IMR-90 (cell line): Measurements from ENCODE around the gene PTPRN2. TPM values are rescaled to one million over a fixed set of nuclear protein-coding genes. Genes with fewer than 3 reads are reported as not detected.

Experiments
- ATAC-seq: fragments of 200-7000 bp; cut with Tn5 transposase; 2 replicates; pipeline ENCODE4 v1.9.1; 2020; ENCODE audit warnings: low read depth, mild to moderate bottlenecking, moderate library complexity
- BruUV-seq: library from RNA; stranded (reverse); fragments of 400-500 nt; replicated peaks from 2 replicates; lab custom pipeline; 2021; lab: Mats Ljungman, UMichigan
- CTCF ChIA-PET: fragments of 300-600 bp; formaldehyde crosslinking; extraction: SDS; loops from one replicate; lab custom pipeline; 2021; ENCODE audit warnings: antibody characterized with exemption; lab: Yijun Ruan, JAX
- POLR2A ChIA-PET: fragments of 300-600 bp; sonication (Branson Sonifier 250); formaldehyde crosslinking; loops from one replicate; lab custom pipeline; 2022; ENCODE audit warnings: antibody characterized with exemption; ENCODE audit not compliant: unreplicated experiment; lab: Charles Lee
- DNase-seq: peaks from one replicate; pipeline ENCODE4 v3.0.0; 2013
- H2AFZ ChIP-seq: replicated peaks from 2 replicates; pipeline ENCODE3; 2013; ENCODE audit warnings: low read length, mild to moderate bottlenecking; ENCODE audit not compliant: poor library complexity
- H2AK5ac ChIP-seq: 2 replicates; pipeline ENCODE4 v1.6.1; 2013; ENCODE audit warnings: low read depth, low read length, inconsistent platforms
- H2AK9ac ChIP-seq: replicated peaks from 2 replicates; pipeline ENCODE3; 2013; ENCODE audit warnings: mild to moderate bottlenecking, low read depth, low read length, moderate library complexity; ENCODE audit not compliant: poor library complexity
- H2BK120ac ChIP-seq: 2 replicates; pipeline ENCODE4 v1.6.1; 2013; ENCODE audit warnings: low read depth, low read length, inconsistent platforms
- H2BK15ac ChIP-seq: 3 replicates; pipeline ENCODE4 v1.6.1; 2013; ENCODE audit warnings: low read depth, low read length, inconsistent platforms
- H2BK20ac ChIP-seq: 2 replicates; pipeline ENCODE4 v1.6.1; 2013; ENCODE audit warnings: low read depth, mild to moderate bottlenecking, inconsistent platforms, low read length, moderate library complexity
- H2BK5ac ChIP-seq: 2 replicates; pipeline ENCODE4 v1.6.1; 2013; ENCODE audit warnings: mild to moderate bottlenecking, low read depth, low read length, inconsistent platforms; ENCODE audit not compliant: poor library complexity, severe bottlenecking
- H3K14ac ChIP-seq: replicated peaks from 2 replicates; pipeline ENCODE4 v1.6.1; 2013; ENCODE audit warnings: low read depth, low read length, inconsistent platforms
- H3K18ac ChIP-seq: 2 replicates; pipeline ENCODE4 v1.6.1; 2013; ENCODE audit warnings: low read depth, low read length, control low read depth
- H3K23ac ChIP-seq: 2 replicates; pipeline ENCODE4 v1.6.1; 2013; ENCODE audit warnings: low read depth, low read length, inconsistent platforms
- H3K27ac ChIP-seq: 2 replicates; pipeline ENCODE4 v1.5.1; 2013; ENCODE audit warnings: mild to moderate bottlenecking, control low read depth, low read length; ENCODE audit not compliant: insufficient read depth
- H3K27me3 ChIP-seq: 2 replicates; pipeline ENCODE4 v1.6.1; 2013; ENCODE audit warnings: low read length; ENCODE audit not compliant: control insufficient read depth, insufficient read depth
- H3K36me3 ChIP-seq: 2 replicates; pipeline ENCODE4 v1.6.1; 2013; ENCODE audit warnings: low read length, mixed read lengths; ENCODE audit not compliant: control insufficient read depth, insufficient read depth
- H3K4ac ChIP-seq: 2 replicates; pipeline ENCODE4 v1.6.1; 2013; ENCODE audit warnings: low read depth, low read length, inconsistent platforms
- H3K4me1 ChIP-seq: 2 replicates; pipeline ENCODE4 v1.6.1; 2013; ENCODE audit warnings: low read length, mixed read lengths; ENCODE audit not compliant: control insufficient read depth, insufficient read depth
- H3K4me2 ChIP-seq: 2 replicates; pipeline ENCODE4 v1.6.1; 2013; ENCODE audit warnings: low read depth, mild to moderate bottlenecking, control low read depth, low read length, moderate library complexity
- H3K4me3 ChIP-seq: 2 replicates; pipeline ENCODE4 v1.5.1; 2013; ENCODE audit warnings: low read depth, mild to moderate bottlenecking, control low read depth, low read length, moderate library complexity; ENCODE audit not compliant: insufficient read depth
- H3K56ac ChIP-seq: 2 replicates; pipeline ENCODE4 v1.6.1; 2013; ENCODE audit warnings: low read length, inconsistent platforms; ENCODE audit not compliant: insufficient read depth; ENCODE audit errors: extremely low read depth
- H3K79me1 ChIP-seq, 2 experiments: 2 replicates each; pipeline ENCODE4 v1.6.1; 2013; ENCODE audit warnings: low read length in 2 of 2, inconsistent platforms in 1 of 2, low read depth in 1 of 2
- H3K9ac ChIP-seq: 2 replicates; pipeline ENCODE4 v1.6.1; 2013; ENCODE audit warnings: low read depth, low read length, control low read depth
- H3K9me1 ChIP-seq: 2 replicates; pipeline ENCODE4 v1.6.1; 2013; ENCODE audit warnings: low read length, inconsistent platforms; ENCODE audit not compliant: insufficient read depth
- H3K9me3 ChIP-seq: 2 replicates; pipeline ENCODE4 v1.6.1; 2013; ENCODE audit warnings: low read length; ENCODE audit not compliant: control insufficient read depth, insufficient read depth
- H4K20me1 ChIP-seq: 2 replicates; pipeline ENCODE4 v1.6.1; 2013; ENCODE audit warnings: low read length, inconsistent platforms; ENCODE audit not compliant: insufficient read depth
- H4K5ac ChIP-seq: 2 replicates; pipeline ENCODE4 v1.6.1; 2013; ENCODE audit warnings: mild to moderate bottlenecking, low read depth, low read length, control low read depth
- H4K8ac ChIP-seq, 2 experiments: 2 replicates each; pipeline ENCODE4 v1.6.1; 2013; ENCODE audit warnings: low read depth in 2 of 2, low read length in 2 of 2, control low read depth in 1 of 2, inconsistent platforms in 1 of 2
- H4K91ac ChIP-seq: 2 replicates; pipeline ENCODE4 v1.6.1; 2013; ENCODE audit warnings: low read depth, low read length, inconsistent platforms; ENCODE audit not compliant: insufficient read depth
- BHLHE40 ChIP-seq: fragments of 150-350 bp; IDR thresholded peaks from 2 replicates; pipeline ENCODE4 v1.6.1; 2016; ENCODE audit warnings: mild to moderate bottlenecking, low read depth, low read length
- CEBPB ChIP-seq: IDR thresholded peaks from 2 replicates; pipeline ENCODE4 v1.6.1; 2012; ENCODE audit warnings: low read depth, low read length, improper control_type of control experiment
- CHD1 ChIP-seq: IDR thresholded peaks from 2 replicates; pipeline ENCODE4 v1.6.1; 2012; ENCODE audit warnings: low read depth, low read length, improper control_type of control experiment
- CTCF ChIP-seq: conservative IDR thresholded peaks from 2 replicates; pipeline ENCODE4 v1.5.1; 2012; ENCODE audit warnings: mild to moderate bottlenecking, low read depth, low read length, improper control_type of control experiment
- FOS ChIP-seq: fragments of 150-350 bp; IDR thresholded peaks from 2 replicates; pipeline ENCODE4 v1.6.1; 2016; ENCODE audit warnings: low read depth, low read length
- MAFK ChIP-seq: IDR thresholded peaks from 2 replicates; pipeline ENCODE4 v1.6.1; 2012; ENCODE audit warnings: low read depth, low read length, improper control_type of control experiment
- MAZ ChIP-seq: IDR thresholded peaks from 2 replicates; pipeline ENCODE4 v1.6.1; 2012; ENCODE audit warnings: low read depth, mild to moderate bottlenecking, low read length, improper control_type of control experiment, moderate library complexity, borderline replicate concordance
- MXI1 ChIP-seq: IDR thresholded peaks from 2 replicates; pipeline ENCODE4 v1.6.1; 2012; ENCODE audit warnings: low read depth, mild to moderate bottlenecking, low read length, moderate library complexity, borderline replicate concordance
- NFE2L2 ChIP-seq: fragments of 150-350 bp; IDR thresholded peaks from 2 replicates; pipeline ENCODE4 v1.6.1; 2016; ENCODE audit warnings: low read depth, mild to moderate bottlenecking, low read length
- POLR2A ChIP-seq: IDR thresholded peaks from 2 replicates; pipeline ENCODE4 v1.6.1; 2012; ENCODE audit warnings: mild to moderate bottlenecking, low read depth, low read length
- RAD21 ChIP-seq: IDR thresholded peaks from 2 replicates; pipeline ENCODE4 v1.6.1; 2012; ENCODE audit warnings: low read length, improper control_type of control experiment
- RCOR1 ChIP-seq: IDR thresholded peaks from 2 replicates; pipeline ENCODE4 v1.6.1; 2012; ENCODE audit warnings: mild to moderate bottlenecking, low read length, improper control_type of control experiment; ENCODE audit not compliant: insufficient replicate concordance
- RFX5 ChIP-seq: IDR thresholded peaks from 2 replicates; pipeline ENCODE4 v1.8.0; 2012; ENCODE audit warnings: low read depth, mild to moderate bottlenecking, low read length, moderate library complexity
- SMC3 ChIP-seq: fragments of 150-350 bp; IDR thresholded peaks from 2 replicates; pipeline ENCODE4 v1.6.1; 2016; ENCODE audit warnings: low read depth, mild to moderate bottlenecking, antibody characterized with exemption, low read length, moderate library complexity
- WGBS, 2 experiments: methylation state at CpG; one replicate each; pipeline versions ENCODE4 v1.1.5 to v1.1.7; 2013; ENCODE audit warnings: missing lambda C conversion rate in 2 of 2; ENCODE audit not compliant: insufficient read length in 1 of 2; ENCODE audit errors: extremely low coverage in 2 of 2; 5-methylcytosine and 5-hydroxymethylcytosine counted together
- dilution Hi-C: fragments of 300-500 bp; cut with HindIII; formaldehyde crosslinking; loops from one replicate; pipeline ENCODE4 v1.14.3; 2018; ENCODE audit warnings: low sequenced_read_pairs; ENCODE audit not compliant: unreplicated experiment
- in situ Hi-C: fragments of 300-500 bp; cut with MboI; formaldehyde crosslinking; loops from 3 replicates; pipeline ENCODE4 v1.14.3; 2019; ENCODE audit warnings: low sequenced_read_pairs, inconsistent platforms, mixed read lengths
- intact Hi-C: fragments of 100-400 bp; cut with micrococcal nuclease; formaldehyde crosslinking; loops from 2 replicates; pipeline ENCODE4 v1.10.0; 2022
- polyA plus RNA-seq, 3 experiments: library from polyadenylated mRNA; depleted of rRNA; stranded (reverse); fragments of >200 nt; gene quantifications; 2 replicates each; pipeline ENCODE4 v1.2.3, GENCODE V29; 2012; ENCODE audit warnings: low replicate concordance in 1 of 3
- total RNA-seq: library from RNA; depleted of rRNA; stranded (reverse); fragments of >200 nt; gene quantifications from 2 replicates; pipeline ENCODE4 v1.2.3, GENCODE V29; 2012
- TF ChIP-seq, protein P1 (sequence below): fragments of 150-350 bp; IDR thresholded peaks from 2 replicates; pipeline ENCODE4 v1.6.1; 2017; ENCODE audit warnings: mild to moderate bottlenecking, antibody characterized with exemption, low read length, low read depth

The PTPRN2 gene
- total and polyA plus RNA-seq, 2 of the 4 experiments (the other 2 are of a cell fraction), result 0.03 TPM; not detected in 1

DNA sequence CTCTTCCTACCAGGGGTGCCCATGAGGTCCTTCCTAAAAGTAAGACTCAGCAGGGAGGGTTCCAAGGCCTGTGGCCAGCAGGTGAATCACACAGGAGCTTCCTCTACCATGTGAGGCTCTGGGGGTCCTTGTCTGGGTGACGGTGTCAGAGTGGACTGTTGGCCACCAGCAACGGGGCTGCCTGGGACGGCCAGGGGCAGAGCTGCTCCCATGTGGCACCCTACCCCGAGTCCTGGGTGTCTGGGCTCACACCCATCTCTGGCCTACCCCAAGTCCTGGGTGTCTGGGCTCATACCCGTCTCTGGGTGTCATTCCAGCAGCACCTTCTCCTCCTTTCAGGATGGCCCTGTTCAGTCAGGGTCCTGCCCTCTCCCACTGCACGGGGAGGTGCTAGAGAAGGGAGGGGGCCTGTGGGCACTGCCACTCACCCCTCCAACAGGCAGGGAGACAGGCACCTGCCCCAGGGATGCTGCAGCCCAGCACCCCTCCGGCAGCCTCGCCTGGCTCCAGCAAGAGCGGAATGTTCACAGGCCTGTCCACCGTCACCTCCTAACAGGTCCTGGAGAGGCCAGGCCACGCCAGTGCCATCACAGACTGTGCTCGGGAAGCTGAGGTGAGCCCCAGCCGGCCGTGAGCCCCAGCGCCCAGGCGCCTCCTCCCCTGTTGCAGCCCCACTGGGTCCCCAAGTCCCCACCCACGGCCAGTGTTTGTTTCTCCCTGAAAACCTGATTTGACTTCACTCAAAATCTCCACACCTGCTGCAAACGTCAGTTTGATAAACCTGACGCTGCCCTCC is 143.7 kb downstream of the PTPRN2 start:
- dilution Hi-C loops, result no loop called here
- no peak overlapping the region for H2BK15ac ChIP-seq
- no peak overlapping the region for H4K91ac ChIP-seq
- 56% methylated on average over 9 of the region's 19 CpGs; no CpG with 5 or more reads in 1 of the 2 experiments for WGBS, 2 experiments
- no peaks in the 10 kb centered on the region for H3K27me3 ChIP-seq
- ATAC-seq (no peak), DNase-seq (no peak)
- no peak overlapping the region for H2AK5ac ChIP-seq
- H3K23ac ChIP-seq, result no peak overlapping the region
- ChIA-PET CTCF (interaction anchor here (0.6 kb wide), 1 partner anchor 123 kb away, joined by 3 read pairs; no protein-coding TSS in a partner anchor), POLR2A (no interaction called here)
- no peaks in the 10 kb centered on the region for H3K9me1 ChIP-seq
- H4K20me1 ChIP-seq, result no peaks in the 10 kb centered on the region
- no peak overlapping the region for H2BK5ac ChIP-seq
- H3K56ac ChIP-seq, result no peak overlapping the region
- no peak overlapping the region for H2BK20ac ChIP-seq
- H3K79me1 ChIP-seq, result no peaks in the 10 kb centered on the region
- H3K4ac ChIP-seq, result no peak overlapping the region
- in situ Hi-C loops, result no loop called here
- no TSS peak for BruUV-seq
- intact Hi-C loops, result no loop called here
- H2AK9ac ChIP-seq, result no peak overlapping the region
- H3K18ac ChIP-seq, result no peak overlapping the region
- H4K5ac ChIP-seq, result no peak overlapping the region
- H2BK120ac ChIP-seq, result no peak overlapping the region
- no peak overlapping the region for H3K27ac ChIP-seq
- H3K4me1 ChIP-seq, result no peaks in the 10 kb centered on the region
- no peak overlapping the region for H2AFZ ChIP-seq
- H3K9me3 ChIP-seq, result peaks cover 61% of the 10 kb centered on the region
- H4K8ac ChIP-seq, result no peak overlapping the region
- H3K14ac ChIP-seq, result no peak overlapping the region
- H3K36me3 ChIP-seq, result no peaks in the 10 kb centered on the region
- H3K9ac ChIP-seq, result no peak overlapping the region
- no peak overlapping the region for H3K4me3 ChIP-seq
- no peak overlapping the region for H3K4me2 ChIP-seq
- TF ChIP-seq NFE2L2, result no peak
- no peak for TF ChIP-seq RCOR1
- TF ChIP-seq CEBPB, result no peak
- no peak for TF ChIP-seq BHLHE40
- no peak for TF ChIP-seq SMC3
- TF ChIP-seq, protein P1, sequence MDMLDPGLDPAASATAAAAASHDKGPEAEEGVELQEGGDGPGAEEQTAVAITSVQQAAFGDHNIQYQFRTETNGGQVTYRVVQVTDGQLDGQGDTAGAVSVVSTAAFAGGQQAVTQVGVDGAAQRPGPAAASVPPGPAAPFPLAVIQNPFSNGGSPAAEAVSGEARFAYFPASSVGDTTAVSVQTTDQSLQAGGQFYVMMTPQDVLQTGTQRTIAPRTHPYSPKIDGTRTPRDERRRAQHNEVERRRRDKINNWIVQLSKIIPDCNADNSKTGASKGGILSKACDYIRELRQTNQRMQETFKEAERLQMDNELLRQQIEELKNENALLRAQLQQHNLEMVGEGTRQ, result no peak
- no peak for TF ChIP-seq CTCF
- no peak for TF ChIP-seq MAFK
- TF ChIP-seq FOS, result no peak
- TF ChIP-seq MAZ, result no peak
- TF ChIP-seq RAD21, result no peak
- no peak for TF ChIP-seq CHD1
- TF ChIP-seq POLR2A, result no peak
- no peak for TF ChIP-seq RFX5
- TF ChIP-seq MXI1, result no peak
